ENCODE measurements around the gene ACCS. TPM values are rescaled to one million over a fixed set of nuclear protein-coding genes. Genes with fewer than 3 reads are reported as not detected.
A peak's percentile ranks its signal among the peaks of the same experiment; 100 is the strongest.

Gene ACCS
- total RNA-seq = 10 to 100 TPM; 31.6 to 66.9 TPM
- 10 to 100 TPM in 1 of 2 donors, 1 to 10 TPM in 1; 6.4 to 24.6 TPM for polyA plus RNA-seq
- long read RNA-seq, donor 1, partial matches to known transcripts = 0 of 3 reads
- long read RNA-seq, donor 1, other reads (novel, unspliced or antisense) = 0 of 3 reads
- long read RNA-seq, donor 2 = 0 reads
- long read RNA-seq, donor 3 = 0 reads
- long read RNA-seq, donor 4 = 0 reads
- long read RNA-seq, donor 5 = 0 reads

GRCh38 chr11:44065841-44066731 lies at the start of gene ACCS:
ACCS (plus strand) TSS chr11:44066270; CDS start chr11:44067628, 1,358 bp downstream.
- Histone ChIP-seq H3K27me3 (ENCODE audit: control insufficient read depth in 3 of 3, insufficient read depth in 3 of 3, low read length in 2 of 3) (no peaks in the 10 kb centered on the region), H3K27ac (ENCODE audit: low read depth in 1 of 2, low read length in 1 of 2) (peak within 1 kb of the TSS; percentile 76 to 87), H3K9me3 (ENCODE audit: control insufficient read depth in 4 of 4, insufficient read depth in 3 of 4, low read length in 3 of 4) (no peaks in the 10 kb centered on the region), H3K9ac (ENCODE audit: insufficient read depth in 1 of 2, low read length in 2 of 2) (peak within 1 kb of the TSS; percentile 59 to 80), H3K4me3 (peak within 1 kb of the TSS; percentile 62), H3K4me1 (ENCODE audit: control insufficient read depth in 5 of 5, insufficient read depth in 5 of 5, low read length in 5 of 5) (peaks cover 0 to 15% (median 2%) of the 10 kb centered on the region in 5 donors), H3K36me3 (ENCODE audit: control insufficient read depth in 4 of 4, insufficient read depth in 4 of 4, low read length in 4 of 4) (peaks cover 0 to 5% (median under 1%) of the 10 kb centered on the region in 4 donors)
- WGBS, 2 donors = 0 to 1% methylated on average over 66 to 70 of the region's 70 CpGs
- peak; percentile 67 for TF ChIP-seq CTCF (IDR thresholded peaks at IDR 0.05; ENCODE audit: control extremely low read depth, extremely low read depth)
- DNase-seq (peak; percentile 96 to 99 (median 97)), ATAC-seq (ENCODE audit: insufficient read depth, low FRiP score) (peak; percentile 98)

GRCh38 chr11:44016546-44017442 lies 49.3 kb upstream of the ACCS start:
- Histone ChIP-seq H3K27ac (ENCODE audit: low read depth in 1 of 2, low read length in 1 of 2) (no peak overlapping the region), H3K36me3 (ENCODE audit: control insufficient read depth in 4 of 4, insufficient read depth in 4 of 4, low read length in 4 of 4) (no peaks in the 10 kb centered on the region), H3K9me3 (ENCODE audit: control insufficient read depth in 4 of 4, insufficient read depth in 3 of 4, low read length in 3 of 4) (no peaks in the 10 kb centered on the region), H3K4me3 (no peak overlapping the region), H3K27me3 (ENCODE audit: control insufficient read depth in 3 of 3, insufficient read depth in 3 of 3, low read length in 2 of 3) (no peaks in the 10 kb centered on the region), H3K9ac (ENCODE audit: insufficient read depth in 1 of 2, low read length in 2 of 2) (no peak overlapping the region), H3K4me1 (ENCODE audit: control insufficient read depth in 5 of 5, insufficient read depth in 5 of 5, low read length in 5 of 5) (peaks cover 6 to 8% (median 8%) of the 10 kb centered on the region in 5 donors)
- no peak for TF ChIP-seq CTCF (IDR thresholded peaks at IDR 0.05; ENCODE audit: control extremely low read depth, extremely low read depth)
- ATAC-seq (ENCODE audit: insufficient read depth, low FRiP score) (no peak), DNase-seq (no peak)
- 96 to 98% methylated on average over 2 of the region's 2 CpGs for WGBS, 2 donors

- H3K4me3 ChIP-seq = no peak overlapping the region
- WGBS, 2 donors = 48 to 78% methylated on average over 3 of the region's 3 CpGs
- TF ChIP-seq CTCF (IDR thresholded peaks at IDR 0.05; ENCODE audit: control extremely low read depth, extremely low read depth) = no peak
- peaks cover 6 to 8% (median 8%) of the 10 kb centered on the region in 5 donors for H3K4me1 ChIP-seq (ENCODE audit: control insufficient read depth in 5 of 5, insufficient read depth in 5 of 5, low read length in 5 of 5)
- ATAC-seq (ENCODE audit: insufficient read depth, low FRiP score) (no peak), DNase-seq (no peak)
- no peaks in the 10 kb centered on the region for H3K36me3 ChIP-seq (ENCODE audit: control insufficient read depth in 4 of 4, insufficient read depth in 4 of 4, low read length in 4 of 4)
- no peaks in the 10 kb centered on the region for H3K9me3 ChIP-seq (ENCODE audit: control insufficient read depth in 4 of 4, insufficient read depth in 3 of 4, low read length in 3 of 4)
- no peak overlapping the region for H3K9ac ChIP-seq (ENCODE audit: insufficient read depth in 1 of 2, low read length in 2 of 2)
- H3K27me3 ChIP-seq (ENCODE audit: control insufficient read depth in 3 of 3, insufficient read depth in 3 of 3, low read length in 2 of 3) = no peaks in the 10 kb centered on the region
- no peak overlapping the region for H3K27ac ChIP-seq (ENCODE audit: low read depth in 1 of 2, low read length in 1 of 2)
Measured at GRCh38 chr11:44017443-44018126, 48.5 kb upstream of the ACCS start.
